PC-3 (cell line): ENCODE measurements around the gene DRC3.
"Not testable (repeated sequence)": the region's sequence is repeated elsewhere in the genome, so short reads cannot be mapped to it uniquely, and the experiment has no call there.

ENCODE experiments used
- EZH2 ChIP-seq: fragments of 300-600 bp; sonication (generic); IDR thresholded peaks from one replicate; pipeline ENCODE4 v1.6.1; 2017; ENCODE audit warnings: antibody characterized with exemption, mild to moderate bottlenecking, low read length; ENCODE audit not compliant: unreplicated experiment
- EZH2phosphoT487 ChIP-seq: fragments of 300-600 bp; sonication (generic); IDR thresholded peaks from 2 replicates; pipeline ENCODE4 v1.6.1; 2018; ENCODE audit warnings: mild to moderate bottlenecking, antibody characterized with exemption, low read length, borderline replicate concordance

- not testable (repeated sequence) for TF ChIP-seq EZH2, EZH2phosphoT487
Measured at GRCh38 chr17:17995887-17996286, 23.2 kb downstream of the DRC3 start.
